Endothelial cell of umbilical vein (primary cell): Measurements from ENCODE around the gene MAP1LC3B2. TPM values are rescaled to one million over a fixed set of nuclear protein-coding genes. Genes with fewer than 3 reads are reported as not detected.

Source experiments
- BruUV-seq: library from RNA; stranded (reverse); fragments of 400-500 nt; replicated peaks from 2 replicates; lab custom pipeline; 2021; lab: Mats Ljungman, UMichigan
- CTCF ChIA-PET: fragments of 300-600, 350-600 bp; sonication (Branson Sonifier 250); formaldehyde crosslinking; loops from one replicate; lab custom pipeline; 2021; ENCODE audit warnings: antibody characterized with exemption, inconsistent platforms; lab: Charles Lee
- POLR2A ChIA-PET: fragments of 300-600, 350-600 bp; sonication (Branson Sonifier 250); formaldehyde crosslinking; loops from one replicate; lab custom pipeline; 2021; ENCODE audit warnings: antibody characterized with exemption, inconsistent platforms; lab: Charles Lee
- DNase-seq: peaks from one replicate; pipeline ENCODE4 v3.0.0-alpha.2; 2011; ENCODE audit warnings: low read depth, low spot score
- FAIRE-seq: peaks from 2 replicates; lab custom pipeline; 2011; peaks lifted over from hg19 to GRCh38; lab: Jason Lieb, UNC
- H2AFZ ChIP-seq: 2 replicates; pipeline ENCODE4 v1.6.0; 2012; ENCODE audit warnings: low read depth, low read length, control low read depth, inconsistent platforms
- H3K27ac ChIP-seq: 2 replicates; pipeline ENCODE4 v1.5.1; 2011; ENCODE audit warnings: low read depth, mild to moderate bottlenecking, control low read depth, low read length, moderate library complexity; ENCODE audit not compliant: insufficient read depth
- H3K27me3 ChIP-seq, 2 experiments: 2 replicates each; pipeline versions ENCODE4 v1.6.0 to v1.6.1; 2011; ENCODE audit warnings: low read length in 2 of 2, mixed read lengths in 1 of 2; ENCODE audit not compliant: control insufficient read depth in 2 of 2, insufficient read depth in 2 of 2
- H3K36me3 ChIP-seq, 2 experiments: 2 replicates in 1 of 2; 3 replicates in 1 of 2; pipeline ENCODE4 v1.5.1; 2011; ENCODE audit warnings: low read length in 2 of 2, mild to moderate bottlenecking in 1 of 2, moderate library complexity in 1 of 2; ENCODE audit not compliant: control insufficient read depth in 2 of 2, insufficient read depth in 2 of 2; ENCODE audit errors: extremely low read depth in 1 of 2
- H3K4me1 ChIP-seq: 3 replicates; pipeline ENCODE4 v1.5.1; 2011; ENCODE audit warnings: mild to moderate bottlenecking, low read length; ENCODE audit not compliant: control insufficient read depth, insufficient read depth; ENCODE audit errors: extremely low read depth
- H3K4me2 ChIP-seq: 2 replicates; pipeline ENCODE4 v1.6.1; 2011; ENCODE audit warnings: low read length, control low read depth, mixed read lengths; ENCODE audit not compliant: insufficient read depth
- H3K4me3 ChIP-seq, 3 experiments: fragments of 200-600 bp in 1 of 3; sonication (generic), shearing (Covaris generic) in 1 of 3; replicated peaks in 1 of 3; 2 replicates each; pipeline ENCODE4 v1.5.1; 2011 to 2016; ENCODE audit warnings: control low read depth in 3 of 3, low read length in 3 of 3, mild to moderate bottlenecking in 2 of 3, inconsistent platforms in 1 of 3, low read depth in 1 of 3, moderate library complexity in 1 of 3; ENCODE audit not compliant: insufficient read depth in 1 of 3
- H3K79me2 ChIP-seq: 2 replicates; pipeline ENCODE4 v1.6.0; 2012; ENCODE audit warnings: low read length, inconsistent platforms; ENCODE audit not compliant: control insufficient read depth, insufficient read depth
- H3K9ac ChIP-seq: replicated peaks from 2 replicates; pipeline ENCODE3; 2011; ENCODE audit warnings: low read length, control low read depth; ENCODE audit not compliant: insufficient read depth; ENCODE audit errors: extremely low read depth
- H3K9me1 ChIP-seq: replicated peaks from 3 replicates; pipeline ENCODE4 v1.6.0; 2011; ENCODE audit warnings: mild to moderate bottlenecking, low read length; ENCODE audit not compliant: control insufficient read depth, insufficient read depth; ENCODE audit errors: extremely low read depth
- H3K9me3 ChIP-seq: replicated peaks from 2 replicates; pipeline ENCODE4 v1.5.1; 2012; ENCODE audit warnings: low read length, inconsistent platforms; ENCODE audit not compliant: control insufficient read depth, insufficient read depth
- H4K20me1 ChIP-seq: replicated peaks from 2 replicates; pipeline ENCODE3; 2011; ENCODE audit warnings: mild to moderate bottlenecking, low read length; ENCODE audit not compliant: control insufficient read depth, insufficient read depth; ENCODE audit errors: extremely low read depth
- CTCF ChIP-seq, 2 donors: IDR thresholded peaks; 1 replicate in 1 of 2; 2 replicates in 1 of 2; pipeline ENCODE4 v1.5.1; 2011; ENCODE audit warnings: low read length in 2 of 2, mild to moderate bottlenecking in 2 of 2, moderate library complexity in 2 of 2, control low read depth in 1 of 2, inconsistent platforms in 1 of 2, low read depth in 1 of 2; ENCODE audit not compliant: insufficient read depth in 1 of 2; ENCODE audit errors: extremely low read depth in 1 of 2
- EZH2 ChIP-seq: IDR thresholded peaks from 2 replicates; pipeline ENCODE4 v1.6.1; 2012; ENCODE audit warnings: borderline replicate concordance, low read depth, mild to moderate bottlenecking, moderate library complexity, low read length, inconsistent platforms; ENCODE audit not compliant: severe bottlenecking
- FOS ChIP-seq: IDR thresholded peaks from 2 replicates; pipeline ENCODE4 v1.6.1; 2011; ENCODE audit warnings: mild to moderate bottlenecking, low read length, moderate library complexity, borderline replicate concordance; ENCODE audit not compliant: insufficient read depth
- GATA2 ChIP-seq: IDR thresholded peaks from 2 replicates; pipeline ENCODE4 v1.7.0; 2011; ENCODE audit warnings: low read depth, mild to moderate bottlenecking, moderate library complexity, mixed read lengths, low read length; ENCODE audit not compliant: insufficient read length, insufficient read depth
- JUN ChIP-seq: IDR thresholded peaks from 2 replicates; pipeline ENCODE4 v1.6.1; 2011; ENCODE audit warnings: borderline replicate concordance, low read depth; ENCODE audit not compliant: insufficient read length, insufficient read depth
- MAX ChIP-seq: IDR thresholded peaks from 2 replicates; pipeline ENCODE4 v1.6.1; 2011; ENCODE audit not compliant: insufficient read depth, insufficient read length
- MYC ChIP-seq: IDR thresholded peaks from one replicate; pipeline ENCODE4 v1.6.1; 2011; ENCODE audit warnings: mild to moderate bottlenecking, low read depth, low read length
- POLR2A ChIP-seq: IDR thresholded peaks from 2 replicates; pipeline ENCODE4 v1.6.1; 2012; ENCODE audit warnings: low read depth, mild to moderate bottlenecking, control low read depth, low read length
- POLR2AphosphoS5 ChIP-seq: IDR thresholded peaks from 2 replicates; pipeline ENCODE4 v1.6.1; 2012; ENCODE audit warnings: low read depth, mild to moderate bottlenecking, control low read depth, low read length, moderate library complexity; ENCODE audit not compliant: insufficient read depth
- dilution Hi-C: fragments of 300-500 bp; cut with MboI; formaldehyde crosslinking; loops from one replicate; pipeline ENCODE4 v1.15.0; 2019; ENCODE audit warnings: low sequenced_read_pairs; ENCODE audit not compliant: extremely low pct_ligation_motif_present
- intact Hi-C: fragments of 100-400 bp; cut with micrococcal nuclease; formaldehyde crosslinking; loops from one replicate; pipeline ENCODE4 v1.10.0; 2022
- polyA plus RNA-seq, 4 experiments: library from polyadenylated mRNA; depleted of rRNA in 3 of 4; stranded (reverse) in 3 of 4; unstranded in 1 of 4; fragments of >200 nt; gene quantifications; 2 replicates each; pipeline versions ENCODE4 v1.2.1 to v1.2.3, GENCODE V29; 2011 to 2012; ENCODE audit warnings: missing spikeins in 1 of 4
- total RNA-seq: library from RNA; stranded (reverse); gene quantifications from 2 replicates; pipeline ENCODE4 v1.2.3, GENCODE V29; 2021

The MAP1LC3B2 gene
- total and polyA plus RNA-seq, 2 donors (not counting 3 experiments of a cell fraction or from before 2014, with no cell fraction given) = 0.32 to 4.1 TPM

GRCh38 chr12:116540622-116541152 lies 18.5 kb upstream of the MAP1LC3B2 start:
- TF ChIP-seq MYC = no peak
- no peak for TF ChIP-seq FOS
- no peak for TF ChIP-seq GATA2
- TF ChIP-seq POLR2A = no peak
- no peak for TF ChIP-seq EZH2
- TF ChIP-seq MAX = no peak
- TF ChIP-seq JUN = no peak
- TF ChIP-seq POLR2AphosphoS5 = no peak
- TF ChIP-seq CTCF (IDR thresholded peaks at IDR 0.05; ENCODE audit: extremely low read depth in 1 of 2, insufficient read depth in 1 of 2, low read depth in 1 of 2, low read length in 2 of 2) = no peak
- Histone ChIP-seq H3K4me1 (peaks cover 8% of the 10 kb centered on the region), H3K79me2 (no peaks in the 10 kb centered on the region), H3K27me3 (no peaks in the 10 kb centered on the region), H2AFZ (no peak overlapping the region), H3K36me3 (no peaks in the 10 kb centered on the region), H4K20me1 (no peaks in the 10 kb centered on the region), H3K27ac (no peak overlapping the region), H3K4me3 (no peak overlapping the region), H3K4me2 (no peak overlapping the region), H3K9me3 (no peaks in the 10 kb centered on the region), H3K9ac (no peak overlapping the region), H3K9me1 (no peaks in the 10 kb centered on the region)
- DNase-seq = no peak
- intact Hi-C loops = no loop called here
- dilution Hi-C loops = no loop called here
- BruUV-seq = no TSS peak
- ChIA-PET CTCF (no interaction called here), POLR2A (no interaction called here)
- no peak for FAIRE-seq
